HEK293 (cell line): ENCODE measurements around the gene PRKCG.

Source experiments
- CTCF ChIP-seq: fragments of 450-650 bp; formaldehyde crosslinking; IDR thresholded peaks from 2 replicates; pipeline ENCODE4 v1.5.1; 2016; ENCODE audit warnings: missing biosample characterization, missing genetic modification characterization
- HIC1 ChIP-seq: fragments of 450-650 bp; formaldehyde crosslinking; IDR thresholded peaks from 2 replicates; pipeline ENCODE4 v1.5.1; 2016; ENCODE audit warnings: missing biosample characterization, missing genetic modification characterization
- KLF1 ChIP-seq: fragments of 450-650 bp; formaldehyde crosslinking; IDR thresholded peaks from 2 replicates; pipeline ENCODE4 v1.5.1; 2016; ENCODE audit warnings: missing biosample characterization, missing genetic modification characterization
- KLF9 ChIP-seq: fragments of 450-650 bp; formaldehyde crosslinking; IDR thresholded peaks from 2 replicates; pipeline ENCODE4 v1.5.1; 2016; ENCODE audit warnings: missing biosample characterization, missing genetic modification characterization, low read depth
- PATZ1 ChIP-seq: fragments of 450-650 bp; formaldehyde crosslinking; IDR thresholded peaks from 2 replicates; pipeline ENCODE4 v1.5.1; 2016; ENCODE audit warnings: missing biosample characterization, missing genetic modification characterization
- SCRT1 ChIP-seq: fragments of 450-650 bp; formaldehyde crosslinking; IDR thresholded peaks from 2 replicates; pipeline ENCODE4 v1.5.1; 2016; ENCODE audit warnings: missing biosample characterization, missing genetic modification characterization, borderline replicate concordance
- TSHZ1 ChIP-seq: fragments of 450-650 bp; formaldehyde crosslinking; IDR thresholded peaks from 2 replicates; pipeline ENCODE4 v1.5.1; 2016; ENCODE audit warnings: missing biosample characterization, missing genetic modification characterization, borderline replicate concordance
- ZBTB48 ChIP-seq: fragments of 450-650 bp; formaldehyde crosslinking; IDR thresholded peaks from 2 replicates; pipeline ENCODE4 v1.5.1; 2016; ENCODE audit warnings: missing biosample characterization, missing genetic modification characterization
- ZBTB8A ChIP-seq: fragments of 450-650 bp; formaldehyde crosslinking; IDR thresholded peaks from 2 replicates; pipeline ENCODE4 v1.5.1; 2016; ENCODE audit warnings: missing biosample characterization, missing genetic modification characterization
- ZFP37 ChIP-seq: fragments of 450-650 bp; formaldehyde crosslinking; IDR thresholded peaks from 2 replicates; pipeline ENCODE4 v1.5.1; 2016; ENCODE audit warnings: missing biosample characterization, missing genetic modification characterization
- ZIC2 ChIP-seq: fragments of 450-650 bp; formaldehyde crosslinking; IDR thresholded peaks from 2 replicates; pipeline ENCODE4 v1.5.1; 2016; ENCODE audit warnings: missing biosample characterization, missing genetic modification characterization
- ZNF112 ChIP-seq: fragments of 450-650 bp; formaldehyde crosslinking; IDR thresholded peaks from 2 replicates; pipeline ENCODE4 v1.5.0; 2017; ENCODE audit warnings: missing biosample characterization, missing genetic modification characterization
- ZNF140 ChIP-seq: fragments of 450-650 bp; formaldehyde crosslinking; IDR thresholded peaks from 2 replicates; pipeline ENCODE4 v1.5.1; 2016; ENCODE audit warnings: missing biosample characterization, missing genetic modification characterization
- ZNF157 ChIP-seq: fragments of 450-650 bp; formaldehyde crosslinking; IDR thresholded peaks from 2 replicates; pipeline ENCODE4 v1.5.1; 2016; ENCODE audit warnings: missing biosample characterization, missing genetic modification characterization
- ZNF16 ChIP-seq: fragments of 450-650 bp; formaldehyde crosslinking; IDR thresholded peaks from 2 replicates; pipeline ENCODE4 v1.5.1; 2016; ENCODE audit warnings: low read depth, missing biosample characterization, missing genetic modification characterization
- ZNF19 ChIP-seq: fragments of 450-650 bp; formaldehyde crosslinking; IDR thresholded peaks from 2 replicates; pipeline ENCODE4; 2016; ENCODE audit warnings: missing biosample characterization, missing genetic modification characterization, low read depth
- ZNF202 ChIP-seq: fragments of 450-650 bp; formaldehyde crosslinking; IDR thresholded peaks from 2 replicates; pipeline ENCODE4 v1.5.1; 2016; ENCODE audit warnings: missing biosample characterization, missing genetic modification characterization, borderline replicate concordance
- ZNF239 ChIP-seq: fragments of 450-650 bp; formaldehyde crosslinking; IDR thresholded peaks from 2 replicates; pipeline ENCODE4 v1.5.1; 2016; ENCODE audit warnings: missing biosample characterization, missing genetic modification characterization
- ZNF501 ChIP-seq: fragments of 450-650 bp; formaldehyde crosslinking; IDR thresholded peaks from 2 replicates; pipeline ENCODE4 v1.5.1; 2016; ENCODE audit warnings: missing biosample characterization, missing genetic modification characterization
- ZNF514 ChIP-seq: fragments of 450-650 bp; formaldehyde crosslinking; IDR thresholded peaks from 2 replicates; pipeline ENCODE4 v1.5.1; 2016; ENCODE audit warnings: missing biosample characterization, missing genetic modification characterization
- ZNF530 ChIP-seq: fragments of 450-650 bp; formaldehyde crosslinking; IDR thresholded peaks from 2 replicates; pipeline ENCODE4 v1.5.1; 2016; ENCODE audit warnings: low read depth, missing biosample characterization, missing genetic modification characterization
- ZNF561 ChIP-seq: fragments of 450-650 bp; IDR thresholded peaks from 2 replicates; pipeline ENCODE4 v1.5.1; 2018; ENCODE audit warnings: missing biosample characterization, missing genetic modification characterization, borderline replicate concordance
- ZNF654 ChIP-seq: fragments of 450-650 bp; formaldehyde crosslinking; IDR thresholded peaks from 2 replicates; pipeline ENCODE4 v1.5.1; 2016; ENCODE audit warnings: low read depth, missing biosample characterization, missing genetic modification characterization
- ZNF660 ChIP-seq: fragments of 450-650 bp; IDR thresholded peaks from 2 replicates; pipeline ENCODE4 v1.5.1; 2018; ENCODE audit warnings: missing biosample characterization, mild to moderate bottlenecking, missing genetic modification characterization
- ZNF843 ChIP-seq: fragments of 450-650 bp; formaldehyde crosslinking; IDR thresholded peaks from 2 replicates; pipeline ENCODE4 v1.5.1; 2016; ENCODE audit warnings: missing biosample characterization, missing genetic modification characterization
- TF ChIP-seq, protein P1 (sequence below): sonication (generic); formaldehyde crosslinking; IDR thresholded peaks from 2 replicates; pipeline ENCODE4 v1.8.1; 2022; ENCODE audit warnings: mild to moderate bottlenecking, moderate library complexity, missing genetic modification reagents
- TF ChIP-seq, protein P2 (sequence below): fragments of 450-650 bp; formaldehyde crosslinking; IDR thresholded peaks from 2 replicates; pipeline ENCODE4 v1.5.1; 2017; ENCODE audit warnings: missing biosample characterization, missing genetic modification characterization

PRKCG gene

GRCh38 chr19:53879140-53880081, 2.6 kb upstream of the PRKCG start (continued):
- TF ChIP-seq ZNF530 (tag by site-specific recombination) (no peak), ZNF654 (tag by site-specific recombination) (no peak), ZNF157 (tag by site-specific recombination) (no peak), SCRT1 (no peak), TSHZ1 (no peak), ZNF514 (tag by site-specific recombination) (no peak), ZNF19 (tag by site-specific recombination) (no peak), PATZ1 (tag by site-specific recombination) (peak; percentile 73), ZNF843 (tag by site-specific recombination) (peak; percentile 36; the same call in 1 of the 2 replicates), ZBTB8A (tag by site-specific recombination) (no peak), KLF9 (tag by site-specific recombination) (peak; percentile 69), ZNF561 (tag by site-specific recombination) (peak; percentile 54; the same call in 1 of the 2 replicates), KLF1 (tag by site-specific recombination) (peak; percentile 37), HIC1 (tag by site-specific recombination) (no peak), ZIC2 (tag by site-specific recombination) (no peak), ZNF202 (tag by site-specific recombination) (no peak), ZNF16 (tag by site-specific recombination) (no peak), ZNF239 (tag by site-specific recombination) (no peak), CTCF (tag by site-specific recombination) (0 out of 2 replicates have a peak, but pooled peaks have one; percentile 14), ZNF660 (tag by site-specific recombination) (0 out of 2 replicates have a peak, but pooled peaks have one; percentile 28), ZNF112 (tag by site-specific recombination) (no peak), ZBTB48 (tag by site-specific recombination) (no peak), ZNF140 (tag by site-specific recombination) (no peak), ZNF501 (peak; percentile 44; the same call in 1 of the 2 replicates), ZFP37 (no peak)
- TF ChIP-seq, protein P1, sequence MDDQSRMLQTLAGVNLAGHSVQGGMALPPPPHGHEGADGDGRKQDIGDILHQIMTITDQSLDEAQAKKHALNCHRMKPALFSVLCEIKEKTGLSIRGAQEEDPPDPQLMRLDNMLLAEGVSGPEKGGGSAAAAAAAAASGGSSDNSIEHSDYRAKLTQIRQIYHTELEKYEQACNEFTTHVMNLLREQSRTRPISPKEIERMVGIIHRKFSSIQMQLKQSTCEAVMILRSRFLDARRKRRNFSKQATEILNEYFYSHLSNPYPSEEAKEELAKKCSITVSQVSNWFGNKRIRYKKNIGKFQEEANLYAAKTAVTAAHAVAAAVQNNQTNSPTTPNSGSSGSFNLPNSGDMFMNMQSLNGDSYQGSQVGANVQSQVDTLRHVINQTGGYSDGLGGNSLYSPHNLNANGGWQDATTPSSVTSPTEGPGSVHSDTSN (CRISPR knock-in tag) = peak; percentile 80; the same call in 1 of the 2 replicates
- TF ChIP-seq, protein P2, sequence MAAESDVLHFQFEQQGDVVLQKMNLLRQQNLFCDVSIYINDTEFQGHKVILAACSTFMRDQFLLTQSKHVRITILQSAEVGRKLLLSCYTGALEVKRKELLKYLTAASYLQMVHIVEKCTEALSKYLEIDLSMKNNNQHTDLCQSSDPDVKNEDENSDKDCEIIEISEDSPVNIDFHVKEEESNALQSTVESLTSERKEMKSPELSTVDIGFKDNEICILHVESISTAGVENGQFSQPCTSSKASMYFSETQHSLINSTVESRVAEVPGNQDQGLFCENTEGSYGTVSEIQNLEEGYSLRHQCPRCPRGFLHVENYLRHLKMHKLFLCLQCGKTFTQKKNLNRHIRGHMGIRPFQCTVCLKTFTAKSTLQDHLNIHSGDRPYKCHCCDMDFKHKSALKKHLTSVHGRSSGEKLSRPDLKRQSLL (tag by site-specific recombination) = no peak
